Suppressor macrophage treated with lipopolysaccharide for 1 hour (primary cell): Measurements from ENCODE around the gene CERT1.
"Not testable (repeated sequence)": the region's sequence is repeated elsewhere in the genome, so short reads cannot be mapped to it uniquely, and the experiment has no call there.

ENCODE experiments used
- DNase-seq, 3 donors: peaks; one replicate each; pipeline ENCODE4 v3.0.0-alpha.2; 2020 to 2022

CERT1 gene

DNA sequence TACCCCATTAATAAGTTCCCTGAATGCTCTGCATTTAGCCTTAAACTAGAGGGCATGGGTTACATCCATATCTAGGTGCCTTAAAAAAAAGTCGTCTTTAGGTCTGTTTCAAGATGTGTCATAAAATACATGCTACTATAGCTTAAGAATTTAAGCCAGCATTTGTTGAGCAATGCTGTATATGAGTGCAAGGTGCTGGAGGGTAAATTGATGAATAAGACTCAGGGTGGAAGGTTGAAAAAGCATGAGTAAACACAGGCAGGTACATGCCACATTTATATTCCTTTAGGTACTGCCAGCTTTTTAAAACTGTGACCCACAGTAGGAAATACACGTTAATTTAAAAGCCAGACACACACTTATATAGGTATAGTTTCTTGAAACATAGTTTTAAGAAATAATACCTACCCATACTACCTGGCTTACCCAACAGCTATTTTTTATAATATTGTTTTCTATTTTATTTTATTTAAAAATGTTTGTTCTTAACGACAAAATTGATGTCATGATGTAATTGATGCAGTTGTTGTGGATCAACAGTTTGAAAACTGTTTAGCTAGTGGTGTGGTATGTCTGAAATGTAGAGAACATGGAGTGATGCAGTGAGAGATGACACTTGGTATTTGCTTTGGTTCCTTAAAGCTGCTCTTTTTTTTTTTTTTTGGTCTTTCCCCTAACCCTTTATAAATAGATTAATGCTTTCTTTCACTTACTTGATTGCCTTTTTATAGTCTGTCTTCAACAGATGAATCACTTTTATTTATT lies 170.5 kb downstream of the CERT1 start:
- DNase-seq: no peak

DNA sequence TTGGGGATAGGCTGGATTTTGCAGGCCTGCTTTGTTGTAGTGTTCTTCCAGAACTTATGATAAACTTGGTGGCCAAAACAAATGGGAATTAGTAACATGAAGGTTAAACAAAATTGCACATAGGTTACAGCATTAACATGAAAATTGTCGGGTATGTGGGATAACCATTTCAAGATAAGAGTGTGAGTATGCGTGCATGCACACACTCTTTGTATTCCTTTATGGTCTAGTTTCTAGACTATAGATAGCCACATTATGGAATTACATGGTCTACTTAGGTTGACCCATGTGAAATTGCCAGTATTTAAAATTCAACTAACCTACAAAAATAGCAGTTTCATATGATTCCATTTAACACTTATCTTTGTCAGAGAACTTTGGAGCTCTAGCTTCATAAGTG lies 173.0 kb downstream of the CERT1 start:
- no peak for DNase-seq

DNA sequence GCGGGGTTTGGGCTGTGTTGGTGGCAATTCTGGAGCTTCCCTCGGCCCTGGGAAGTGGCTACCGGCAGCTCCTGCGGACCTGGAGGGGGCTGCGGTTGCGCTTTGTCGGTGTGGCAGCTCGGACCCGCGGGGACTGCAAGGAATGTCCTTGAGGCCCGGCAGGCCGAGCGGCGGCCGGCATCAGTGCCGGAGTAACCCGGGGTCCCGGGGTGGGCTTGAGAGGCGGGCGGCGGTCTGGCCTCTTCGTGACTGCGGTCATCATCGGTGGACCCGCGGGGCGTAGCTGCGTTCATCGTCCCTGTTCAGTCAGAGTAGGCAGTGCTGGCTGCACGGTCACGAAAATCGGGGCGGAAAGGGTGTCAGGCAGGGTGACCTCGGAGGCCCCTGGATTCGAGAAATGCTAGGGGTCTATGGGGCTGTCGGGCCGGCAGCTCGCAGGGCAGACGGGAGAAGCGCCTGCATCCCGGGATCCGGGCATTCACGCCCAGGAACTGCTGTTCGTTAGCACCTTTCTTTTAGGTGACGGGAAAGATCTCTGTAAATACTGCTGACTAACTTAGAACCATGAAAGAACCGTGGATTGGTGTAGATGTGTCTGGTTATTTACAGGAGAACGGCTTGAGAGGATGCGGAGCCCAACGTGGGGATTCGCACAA lies 173.9 kb downstream of the CERT1 start:
- peak; percentile 30 to 50 (median 41) for DNase-seq

DNA sequence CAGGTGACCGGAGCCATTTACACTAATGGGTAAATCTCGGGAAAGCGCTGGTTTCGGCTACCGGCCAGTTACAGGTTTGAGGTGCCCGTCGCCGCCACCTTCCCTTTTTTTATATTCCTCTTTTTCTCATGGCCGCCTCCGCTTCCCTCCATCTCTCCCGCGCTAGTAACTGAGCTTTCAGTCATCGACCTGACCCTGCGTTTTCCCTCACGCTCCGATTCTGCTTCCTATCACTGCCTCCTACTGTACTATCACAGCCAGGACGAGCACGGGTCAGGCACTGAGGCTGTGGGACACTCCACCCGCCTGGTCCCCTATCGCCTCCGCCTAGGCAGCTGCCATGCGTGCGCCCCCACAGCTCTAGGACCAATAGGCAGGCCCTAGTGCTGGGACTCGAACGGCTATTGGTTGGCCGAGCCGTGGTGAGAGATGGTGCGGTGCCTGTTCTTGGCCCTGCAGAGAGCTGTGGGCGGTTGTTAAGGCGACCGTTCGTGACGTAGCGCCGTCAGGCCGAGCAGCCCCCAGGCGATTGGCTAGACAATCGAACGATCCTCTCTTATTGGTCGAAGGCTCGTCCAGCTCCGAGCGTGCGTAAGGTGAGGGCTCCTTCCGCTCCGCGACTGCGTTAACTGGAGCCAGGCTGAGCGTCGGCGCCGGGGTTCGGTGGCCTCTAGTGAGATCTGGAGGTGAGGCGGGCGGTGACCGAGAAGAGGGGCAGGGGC lies 174.7 kb downstream of the CERT1 start, which contains the start of gene HMGCR:
Gene HMGCR, plus strand, starts transcription at position 606 of the 722 bp plus-strand sequence. CDS start 5,386 bp downstream, outside the sequence.
- peak; percentile 99 to 100 (median 100) for DNase-seq

DNA sequence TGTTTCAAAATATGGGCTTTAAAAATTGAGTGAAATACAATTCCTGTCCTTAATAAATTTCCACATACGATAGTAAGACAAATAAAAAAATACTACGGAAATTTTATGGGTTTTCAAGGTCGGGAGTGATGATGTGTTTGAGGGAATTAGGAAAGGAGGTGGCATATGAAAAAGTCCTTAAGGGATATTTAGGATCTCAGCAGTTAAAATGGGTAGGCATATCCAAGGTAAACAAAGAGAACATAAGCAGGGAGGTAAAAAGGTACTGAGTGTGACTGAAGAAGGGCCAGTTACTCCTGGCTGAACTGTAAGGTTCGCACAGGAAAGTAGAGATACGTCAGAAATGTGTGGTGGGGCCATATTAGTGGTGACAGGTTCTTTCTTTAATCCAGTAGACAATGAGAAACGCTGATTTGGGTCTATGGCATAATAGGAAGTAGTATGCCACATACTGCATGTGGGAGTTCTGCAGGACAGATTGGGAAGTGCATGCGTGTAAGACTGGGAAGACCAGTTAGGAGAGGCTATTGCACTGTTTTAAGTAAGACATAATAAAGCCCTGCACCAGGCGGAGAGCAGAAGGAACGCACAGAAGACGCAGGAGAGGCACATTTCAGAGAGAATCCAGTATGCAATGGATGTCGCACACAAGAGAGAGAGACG lies 175.3 kb downstream of the CERT1 start:
- DNase-seq: peak; percentile 76 to 85 (median 80)

DNA sequence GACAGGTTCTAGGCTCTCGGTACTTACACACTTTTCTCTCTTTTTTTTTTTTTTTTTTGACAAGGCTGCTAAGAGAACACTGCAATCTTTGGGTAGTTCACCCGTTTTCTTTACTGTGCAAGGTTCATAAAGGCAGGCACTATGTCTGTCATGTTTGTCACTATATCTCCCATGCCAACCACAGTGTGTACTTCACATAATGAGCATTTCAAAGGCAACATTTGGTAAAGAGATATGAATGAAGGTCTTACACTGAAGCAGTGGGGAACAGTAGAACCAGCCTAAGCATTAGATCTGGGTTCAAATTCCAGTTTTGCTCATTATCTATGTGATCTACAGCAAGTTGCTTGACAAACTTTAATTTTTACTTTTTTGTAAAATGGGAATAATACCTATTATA lies 175.9 kb downstream of the CERT1 start:
- no peak for DNase-seq

DNA sequence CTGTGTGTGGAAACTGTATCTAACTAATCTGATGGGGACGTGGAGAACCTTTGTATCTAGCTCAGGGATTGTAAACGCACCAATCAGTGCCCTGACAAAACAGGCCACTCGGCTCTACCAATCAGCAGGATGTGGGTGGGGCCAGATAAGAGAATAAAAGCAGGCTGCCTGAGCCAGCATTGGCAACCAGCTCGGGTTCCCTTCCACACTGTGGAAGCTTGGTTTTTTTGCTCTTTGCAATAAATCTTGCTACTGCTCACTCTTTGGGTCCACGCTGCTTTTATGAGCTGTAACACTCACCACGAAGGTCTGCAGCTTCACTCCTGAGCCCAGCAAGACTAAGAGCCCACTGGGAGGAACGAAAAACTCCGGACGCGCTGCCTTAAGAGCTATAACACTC lies 177.0 kb downstream of the CERT1 start:
- DNase-seq: not testable (repeated sequence)

DNA sequence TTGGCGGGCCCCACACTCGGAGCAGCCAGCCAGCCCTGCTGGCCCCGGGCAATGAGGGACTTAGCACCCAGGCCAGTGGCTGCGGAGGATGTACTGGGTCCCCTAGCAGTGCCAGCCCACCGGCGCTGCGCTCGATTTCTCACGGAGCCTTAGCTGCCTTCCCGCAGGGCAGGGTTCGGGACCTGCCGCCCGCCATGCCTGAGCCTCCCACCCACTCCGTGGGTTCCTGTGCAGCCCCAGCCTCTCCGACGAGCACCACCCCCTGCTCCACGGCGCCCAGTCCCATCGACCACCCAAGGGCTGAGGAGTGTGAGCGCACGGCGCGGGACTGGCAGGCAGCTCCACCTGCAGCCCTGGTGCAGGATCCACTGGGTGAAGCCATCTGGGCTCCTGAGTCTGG lies 177.7 kb downstream of the CERT1 start:
- DNase-seq: not testable (repeated sequence)

DNA sequence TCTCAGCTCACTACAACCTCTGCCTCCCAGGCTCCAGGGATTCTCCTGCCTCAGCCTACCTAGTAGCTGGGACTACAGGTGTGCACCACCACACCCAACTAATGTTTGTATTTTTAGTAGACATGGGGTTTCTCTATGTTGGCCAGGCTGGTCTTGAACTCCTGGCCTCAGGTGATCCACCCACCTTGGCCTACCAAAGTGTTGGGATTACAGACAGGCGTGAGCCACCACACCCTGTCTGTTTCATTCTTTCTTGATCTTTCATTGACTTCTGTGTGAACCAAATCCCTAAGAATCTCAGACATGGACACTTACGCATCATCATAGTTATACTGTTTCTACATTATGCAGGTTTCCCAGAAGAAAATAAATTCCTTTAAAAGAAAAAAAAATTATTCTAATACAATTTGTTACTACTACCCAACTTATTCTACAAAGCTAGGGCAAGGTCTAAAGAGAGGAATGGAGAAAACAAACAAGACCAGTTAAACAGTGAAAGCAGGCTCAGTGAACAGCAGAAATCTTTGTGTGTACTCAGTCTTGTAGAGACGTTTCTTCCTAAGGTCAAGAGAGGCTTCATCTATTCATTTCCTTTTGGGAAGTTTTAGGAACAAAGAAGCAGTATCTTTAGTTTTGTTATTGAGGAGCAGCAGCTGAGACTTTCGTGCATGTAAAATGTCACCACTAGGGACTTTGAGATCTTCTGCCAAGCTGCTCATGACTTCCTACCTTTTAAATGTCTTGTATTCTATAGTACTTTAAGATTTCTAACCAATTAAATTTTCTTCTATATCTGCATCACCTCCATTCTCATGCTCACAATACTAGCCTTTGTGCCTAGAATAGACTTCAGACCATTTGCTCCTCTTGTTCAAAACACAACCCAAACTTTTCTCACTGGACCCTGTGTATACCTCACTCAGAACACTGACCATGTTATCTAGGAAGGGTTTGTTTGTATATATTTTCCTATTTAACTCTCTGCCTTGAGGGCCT lies 180.0 kb downstream of the CERT1 start:
- peak in 2 of 3 donors; percentile 19 to 30 for DNase-seq

DNA sequence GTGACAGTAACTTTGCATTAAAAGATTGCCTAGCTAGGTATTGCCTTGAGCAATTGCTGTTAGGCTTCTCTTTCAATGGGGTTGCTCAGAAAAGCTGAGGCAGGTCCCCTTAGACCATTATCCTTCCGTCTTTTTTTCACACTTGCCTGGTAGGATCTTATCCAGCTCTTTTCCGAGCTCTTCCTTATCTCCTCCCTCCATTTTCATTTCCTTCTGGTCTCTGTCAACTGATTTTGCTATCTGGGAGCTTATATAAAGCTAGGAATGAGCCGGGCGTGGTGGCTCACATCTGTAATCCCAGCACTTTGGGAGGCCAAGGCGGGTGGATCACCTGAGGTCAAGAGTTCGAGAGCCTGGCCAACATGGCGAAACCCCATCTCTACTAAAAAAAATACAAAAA lies 181.0 kb downstream of the CERT1 start:
- DNase-seq: no peak
